Neural cell (in vitro differentiated cells): ENCODE results near the gene CRAMP1. TPM values are rescaled to one million over a fixed set of nuclear protein-coding genes. Genes with fewer than 3 reads are reported as not detected.

Source experiments
- H2AFZ ChIP-seq: fragments of 200-600, 300-800 bp; sonication (generic), shearing (Covaris generic); 2 replicates; pipeline ENCODE4 v1.6.0; 2014; ENCODE audit warnings: low read depth, mild to moderate bottlenecking, antibody characterized with exemption, low read length, moderate library complexity
- H3F3A ChIP-seq: fragments of 200-600 bp; shearing (Covaris generic); 2 replicates; pipeline ENCODE4 v1.6.1; 2016; ENCODE audit warnings: mild to moderate bottlenecking, moderate library complexity, mixed read lengths, antibody characterized with exemption, low read length; ENCODE audit not compliant: insufficient read depth, poor library complexity, severe bottlenecking
- H3K27ac ChIP-seq: fragments of 200-600, 300-800 bp; sonication (generic), shearing (Covaris generic); 2 replicates; pipeline ENCODE4 v1.5.1; 2014; ENCODE audit warnings: mild to moderate bottlenecking, low read length, moderate library complexity
- H3K27me3 ChIP-seq: fragments of 300-800, 200-600 bp; sonication (generic), shearing (Covaris generic); 2 replicates; pipeline ENCODE4 v1.6.0; 2014; ENCODE audit warnings: mild to moderate bottlenecking, low read depth, low read length, moderate library complexity; ENCODE audit not compliant: insufficient read depth
- H3K36me3 ChIP-seq: fragments of 300-800, 200-600 bp; sonication (generic), shearing (Covaris generic); 2 replicates; pipeline ENCODE4 v1.5.1; 2014; ENCODE audit warnings: mild to moderate bottlenecking, antibody characterized with exemption, low read length, moderate library complexity; ENCODE audit not compliant: insufficient read depth
- H3K4me2 ChIP-seq: fragments of 300-800, 200-600 bp; sonication (generic), shearing (Covaris generic); 2 replicates; pipeline ENCODE4 v1.6.0; 2014; ENCODE audit warnings: mild to moderate bottlenecking, low read length
- H3K4me3 ChIP-seq: fragments of 300-800, 200-600 bp; sonication (generic), shearing (Covaris generic); 2 replicates; pipeline ENCODE4 v1.5.1; 2014; ENCODE audit warnings: mild to moderate bottlenecking, low read length, moderate library complexity
- H3K79me2 ChIP-seq: fragments of 200-600 bp; shearing (Covaris generic); replicated peaks from 2 replicates; pipeline ENCODE4 v1.6.0; 2014; ENCODE audit warnings: mild to moderate bottlenecking, low read length, moderate library complexity; ENCODE audit not compliant: insufficient read depth
- H3K9ac ChIP-seq: fragments of 300-800, 200-600 bp; sonication (generic), shearing (Covaris generic); 2 replicates; pipeline ENCODE4 v1.6.1; 2016; ENCODE audit warnings: mild to moderate bottlenecking, low read length, mixed read lengths
- H3K9me2 ChIP-seq: fragments of 200-600 bp; shearing (Covaris generic); 2 replicates; pipeline ENCODE4 v1.6.1; 2016; ENCODE audit warnings: mild to moderate bottlenecking, low read length, mixed read lengths; ENCODE audit not compliant: insufficient read depth
- H3K9me3 ChIP-seq: fragments of 200-600, 300-800 bp; sonication (generic), shearing (Covaris generic); 2 replicates; pipeline ENCODE4 v1.6.1; 2016; ENCODE audit warnings: mild to moderate bottlenecking, mixed run types, low read length, moderate library complexity, mixed read lengths
- H4K20me1 ChIP-seq: fragments of 200-600 bp; shearing (Covaris generic); 2 replicates; pipeline ENCODE4 v1.6.1; 2016; ENCODE audit warnings: mild to moderate bottlenecking, mixed run types; ENCODE audit not compliant: insufficient read depth
- EP300 ChIP-seq: fragments of 450-650 bp; conservative IDR thresholded peaks from 2 replicates; pipeline ENCODE4 v1.6.1; 2014; ENCODE audit warnings: antibody characterized with exemption, mild to moderate bottlenecking, moderate library complexity; ENCODE audit not compliant: poor library complexity, severe bottlenecking
- EZH2 ChIP-seq: fragments of 200-600, 300-800 bp; shearing (Covaris generic), sonication (generic); IDR thresholded peaks from 2 replicates; pipeline ENCODE4 v1.6.1; 2014; ENCODE audit warnings: antibody characterized with exemption, low read length, borderline replicate concordance, mild to moderate bottlenecking; ENCODE audit not compliant: insufficient read depth, poor library complexity, severe bottlenecking
- MXI1 ChIP-seq: fragments of 450-650 bp; conservative IDR thresholded peaks from 2 replicates; pipeline ENCODE4 v1.6.1; 2014; ENCODE audit warnings: antibody characterized with exemption, mild to moderate bottlenecking; ENCODE audit not compliant: poor library complexity, severe bottlenecking
- POLR2AphosphoS5 ChIP-seq: IDR thresholded peaks from 2 replicates; pipeline ENCODE4 v1.6.1; 2012
- RAD21 ChIP-seq: fragments of 450-650 bp; conservative IDR thresholded peaks from 2 replicates; pipeline ENCODE4 v1.6.1; 2014; ENCODE audit warnings: antibody characterized with exemption, mild to moderate bottlenecking, moderate library complexity
- REST ChIP-seq: IDR thresholded peaks from 2 replicates; pipeline ENCODE4 v1.6.1; 2012; ENCODE audit warnings: borderline replicate concordance
- SMC3 ChIP-seq: fragments of 450-650 bp; conservative IDR thresholded peaks from 2 replicates; pipeline ENCODE4 v1.6.1; 2014; ENCODE audit warnings: antibody characterized with exemption, mild to moderate bottlenecking, moderate library complexity; ENCODE audit not compliant: poor library complexity
- TAF1 ChIP-seq: IDR thresholded peaks from 2 replicates; pipeline ENCODE4 v1.6.1; 2012; ENCODE audit warnings: low read depth
- polyA plus RNA-seq: library from polyadenylated mRNA; depleted of rRNA; stranded (reverse); fragments of >200 nt; gene quantifications from 2 replicates; pipeline ENCODE4 v1.2.3, GENCODE V29; 2014
- TF ChIP-seq, protein P1 (sequence below): fragments of 450-650 bp; IDR thresholded peaks from 2 replicates; pipeline ENCODE4 v1.5.1; 2014; ENCODE audit warnings: antibody characterized with exemption, mild to moderate bottlenecking, moderate library complexity; ENCODE audit not compliant: poor library complexity, severe bottlenecking

Gene CRAMP1
- polyA plus RNA-seq, 1 donor from 2014 or later: 11.1 TPM

DNA sequence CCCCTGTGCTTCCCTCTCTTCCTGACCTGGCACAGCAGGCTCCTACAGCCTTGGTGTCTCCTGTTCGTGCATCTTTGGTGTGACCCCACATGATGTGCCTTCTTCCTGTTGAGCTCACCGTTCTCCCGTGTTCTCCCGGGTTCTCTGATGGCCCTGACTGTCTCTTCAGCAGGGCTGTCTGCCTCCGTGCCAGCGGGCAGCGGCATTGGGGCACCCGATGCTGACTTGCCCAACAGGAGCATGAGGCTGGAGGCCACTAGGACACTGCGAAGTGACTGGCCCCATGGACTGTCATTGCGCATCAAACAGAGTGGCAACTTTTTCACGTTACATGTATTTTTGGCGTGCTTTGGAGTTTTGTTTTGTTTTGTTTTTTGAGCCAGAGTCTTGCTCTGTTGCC, 22.4 kb downstream of the CRAMP1 start:
- no peaks in the 10 kb centered on the region for H3K9me3 ChIP-seq
- no peak overlapping the region for H2AFZ ChIP-seq
- H3K27me3 ChIP-seq: no peaks in the 10 kb centered on the region
- no peaks in the 10 kb centered on the region for H3K9me2 ChIP-seq
- H3K9ac ChIP-seq: no peak overlapping the region
- H3K4me2 ChIP-seq: no peak overlapping the region
- no peaks in the 10 kb centered on the region for H4K20me1 ChIP-seq
- TF ChIP-seq REST (no peak), MXI1 (no peak), RAD21 (no peak), POLR2AphosphoS5 (no peak), SMC3 (no peak), EZH2 (no peak), EP300 (no peak), TAF1 (no peak)
- TF ChIP-seq, protein P1, sequence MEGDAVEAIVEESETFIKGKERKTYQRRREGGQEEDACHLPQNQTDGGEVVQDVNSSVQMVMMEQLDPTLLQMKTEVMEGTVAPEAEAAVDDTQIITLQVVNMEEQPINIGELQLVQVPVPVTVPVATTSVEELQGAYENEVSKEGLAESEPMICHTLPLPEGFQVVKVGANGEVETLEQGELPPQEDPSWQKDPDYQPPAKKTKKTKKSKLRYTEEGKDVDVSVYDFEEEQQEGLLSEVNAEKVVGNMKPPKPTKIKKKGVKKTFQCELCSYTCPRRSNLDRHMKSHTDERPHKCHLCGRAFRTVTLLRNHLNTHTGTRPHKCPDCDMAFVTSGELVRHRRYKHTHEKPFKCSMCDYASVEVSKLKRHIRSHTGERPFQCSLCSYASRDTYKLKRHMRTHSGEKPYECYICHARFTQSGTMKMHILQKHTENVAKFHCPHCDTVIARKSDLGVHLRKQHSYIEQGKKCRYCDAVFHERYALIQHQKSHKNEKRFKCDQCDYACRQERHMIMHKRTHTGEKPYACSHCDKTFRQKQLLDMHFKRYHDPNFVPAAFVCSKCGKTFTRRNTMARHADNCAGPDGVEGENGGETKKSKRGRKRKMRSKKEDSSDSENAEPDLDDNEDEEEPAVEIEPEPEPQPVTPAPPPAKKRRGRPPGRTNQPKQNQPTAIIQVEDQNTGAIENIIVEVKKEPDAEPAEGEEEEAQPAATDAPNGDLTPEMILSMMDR: no peak
- peaks cover 4% of the 10 kb centered on the region for H3K36me3 ChIP-seq
- no peak overlapping the region for H3K27ac ChIP-seq
- no peak overlapping the region for H3K4me3 ChIP-seq
- peaks cover 23% of the 10 kb centered on the region for H3K79me2 ChIP-seq
- no peaks in the 10 kb centered on the region for H3F3A ChIP-seq

GRCh38 chr16:1635070-1635469, 22.9 kb downstream of the CRAMP1 start:
- Histone ChIP-seq H3K27ac (no peak overlapping the region), H3K27me3 (no peaks in the 10 kb centered on the region), H4K20me1 (no peaks in the 10 kb centered on the region), H3K9ac (no peak overlapping the region), H3K4me3 (no peak overlapping the region), H2AFZ (no peak overlapping the region), H3F3A (no peaks in the 10 kb centered on the region), H3K36me3 (peaks cover 4% of the 10 kb centered on the region), H3K9me3 (no peaks in the 10 kb centered on the region), H3K79me2 (peaks cover 19% of the 10 kb centered on the region), H3K9me2 (no peaks in the 10 kb centered on the region), H3K4me2 (no peak overlapping the region)
- TF ChIP-seq RAD21 (no peak), REST (no peak), TAF1 (no peak)
